GM08714 (cell line): Measurements from ENCODE around the gene OVOL3.

Experiments used
- H3K4me3 ChIP-seq: fragments of 200-500 bp; sonication (Bioruptor generic); 2 replicates; pipeline ENCODE4 v1.5.1; 2014; ENCODE audit warnings: mild to moderate bottlenecking, low read length, inconsistent platforms
- ZNF274 ChIP-seq: IDR thresholded peaks from 2 replicates; pipeline ENCODE4 v1.6.1; 2012; ENCODE audit warnings: mild to moderate bottlenecking, low read depth, low read length

OVOL3 gene

DNA sequence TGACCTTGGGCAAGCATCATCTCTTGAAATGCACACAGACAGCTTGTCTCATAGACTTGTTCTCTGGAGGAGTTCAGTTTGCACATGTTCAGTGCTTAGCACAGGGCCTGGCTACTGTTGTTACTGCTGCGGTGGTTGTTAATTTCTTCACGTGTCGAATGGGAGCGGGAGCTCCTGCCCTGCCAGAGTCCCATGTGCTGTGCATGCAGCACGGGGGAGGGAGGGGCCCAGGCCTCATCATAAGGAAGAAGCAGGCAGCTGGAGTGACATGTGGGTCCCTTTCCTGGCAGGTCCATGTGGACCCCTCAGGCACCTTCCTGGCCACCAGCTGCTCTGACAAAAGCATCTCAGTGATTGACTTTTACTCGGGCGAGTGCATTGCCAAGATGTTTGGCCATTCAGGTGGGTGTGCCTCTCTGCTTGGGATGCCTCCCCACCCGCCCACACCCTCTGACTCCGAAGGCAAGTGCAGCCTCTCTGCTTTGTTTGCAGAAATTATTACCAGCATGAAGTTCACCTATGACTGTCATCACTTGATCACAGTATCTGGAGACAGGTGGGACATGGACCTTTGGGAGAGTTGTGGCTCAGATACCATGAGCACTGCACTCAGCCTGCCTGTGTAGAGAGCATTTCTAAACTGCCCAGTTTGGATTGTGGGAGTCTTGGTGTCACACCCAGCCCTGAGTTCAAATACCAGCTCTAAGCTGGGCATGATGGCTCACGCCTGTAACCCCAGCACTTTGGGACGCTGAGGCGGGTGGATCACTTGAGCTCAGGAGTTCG is 19.8 kb upstream of the OVOL3 start:
- no peak for TF ChIP-seq ZNF274
- H3K4me3 ChIP-seq, result no peak overlapping the region

DNA sequence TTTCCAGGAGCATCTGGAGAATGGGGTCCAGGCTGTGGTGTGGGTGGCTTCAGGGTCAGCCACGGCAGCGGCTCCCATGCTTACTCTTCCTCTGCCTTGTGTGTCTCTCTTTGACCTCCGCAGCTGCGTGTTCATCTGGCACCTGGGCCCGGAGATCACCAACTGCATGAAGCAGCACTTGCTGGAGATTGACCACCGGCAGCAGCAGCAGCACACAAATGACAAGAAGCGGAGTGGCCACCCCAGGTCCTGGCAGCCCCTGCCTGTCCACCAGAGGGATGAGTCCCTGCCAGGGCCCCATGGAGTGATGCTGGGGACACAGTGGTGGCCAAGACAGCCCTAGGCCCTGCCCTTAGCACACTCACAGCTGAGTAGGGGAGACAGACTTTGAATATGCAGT is 18.4 kb upstream of the OVOL3 start:
- no peak for TF ChIP-seq ZNF274

GRCh38 chr19:36093146-36093662 is 17.7 kb upstream of the OVOL3 start:
- TF ChIP-seq ZNF274, result no peak
- H3K4me3 ChIP-seq, result no peak overlapping the region

More for the DNA sequence above, 18.4 kb upstream of the OVOL3 start:
- H3K4me3 ChIP-seq, result no peak overlapping the region

- no peak for TF ChIP-seq ZNF274
- H3K4me3 ChIP-seq, result no peak overlapping the region
Observed at GRCh38 chr19:36093687-36094086, 17.3 kb upstream of the OVOL3 start.

GRCh38 chr19:36097036-36097435 is 13.9 kb upstream of the OVOL3 start:
- TF ChIP-seq ZNF274, result no peak
- no peak overlapping the region for H3K4me3 ChIP-seq

DNA sequence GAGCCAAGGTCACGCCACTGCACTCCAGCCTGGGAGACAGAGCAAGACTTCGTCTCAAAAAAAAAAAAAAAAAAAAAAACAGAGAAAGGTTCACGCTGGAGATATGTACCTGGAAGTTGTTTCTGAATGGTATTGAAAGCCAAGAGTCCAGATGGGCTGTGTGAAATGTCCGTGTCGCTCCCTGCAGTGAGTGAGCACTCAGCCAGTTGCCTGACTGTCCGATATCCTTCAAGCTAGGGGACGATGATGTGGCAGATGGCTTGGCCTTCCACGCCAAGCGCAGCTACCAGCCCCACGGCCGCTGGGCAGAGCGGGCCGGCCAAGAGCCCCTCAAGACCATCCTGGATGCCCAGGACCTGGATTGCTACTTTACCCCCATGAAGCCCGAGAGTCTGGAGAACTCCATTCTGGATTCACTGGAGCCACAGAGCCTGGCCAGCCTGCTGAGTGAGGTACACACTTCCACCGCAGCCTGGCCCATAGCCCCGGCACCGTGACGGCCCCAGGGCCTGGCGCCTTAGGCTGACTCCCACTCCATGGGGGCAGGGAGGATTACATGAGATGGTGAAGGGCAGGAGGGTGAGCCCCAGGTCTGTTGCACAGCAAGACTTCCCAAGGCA is 11.7 kb upstream of the OVOL3 start:
- H3K4me3 ChIP-seq, result no peak overlapping the region
- no peak for TF ChIP-seq ZNF274

GRCh38 chr19:36100476-36100875 is 10.5 kb upstream of the OVOL3 start:
- TF ChIP-seq ZNF274, result no peak
- H3K4me3 ChIP-seq, result no peak overlapping the region

DNA sequence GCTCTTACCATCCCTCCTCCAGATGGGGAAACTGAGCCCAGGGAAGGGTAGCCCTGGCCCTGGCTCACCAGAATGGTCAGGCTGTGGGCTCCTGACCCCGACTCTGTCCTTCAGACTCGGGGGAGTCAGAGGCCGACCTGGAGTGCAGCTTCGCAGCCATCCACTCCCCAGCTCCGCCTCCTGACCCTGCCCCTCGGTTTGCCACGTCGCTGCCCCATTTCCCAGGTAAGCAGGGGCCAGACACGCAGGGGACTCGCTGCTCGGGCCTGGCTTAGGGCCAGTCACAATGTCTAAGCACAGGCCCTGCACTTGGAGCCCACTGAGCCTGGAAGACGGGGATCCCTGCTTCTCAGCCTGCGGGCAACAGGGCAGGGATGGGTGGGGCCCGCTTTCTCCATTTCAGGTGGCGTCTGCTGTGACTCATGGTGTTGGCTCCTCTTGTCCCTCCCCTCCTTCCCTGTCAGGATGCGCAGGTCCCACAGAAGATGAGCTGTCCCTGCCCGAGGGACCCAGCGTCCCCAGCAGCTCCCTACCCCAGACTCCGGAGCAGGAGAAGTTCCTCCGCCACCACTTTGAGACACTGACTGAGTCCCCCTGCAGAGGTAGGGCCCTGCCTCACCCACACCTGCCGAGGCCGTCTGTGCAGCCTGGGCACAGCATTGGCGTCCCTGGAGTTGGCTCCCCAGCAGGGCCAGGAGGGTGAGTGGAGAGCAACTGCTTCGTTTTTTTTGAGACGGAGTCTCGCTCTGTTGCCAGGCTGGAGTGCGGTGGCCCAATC is 9.2 kb upstream of the OVOL3 start:
- H3K4me3 ChIP-seq, result no peak overlapping the region
- TF ChIP-seq ZNF274, result no peak

GRCh38 chr19:36103040-36103626 is 7.8 kb upstream of the OVOL3 start:
- no peak overlapping the region for H3K4me3 ChIP-seq
- no peak for TF ChIP-seq ZNF274

DNA sequence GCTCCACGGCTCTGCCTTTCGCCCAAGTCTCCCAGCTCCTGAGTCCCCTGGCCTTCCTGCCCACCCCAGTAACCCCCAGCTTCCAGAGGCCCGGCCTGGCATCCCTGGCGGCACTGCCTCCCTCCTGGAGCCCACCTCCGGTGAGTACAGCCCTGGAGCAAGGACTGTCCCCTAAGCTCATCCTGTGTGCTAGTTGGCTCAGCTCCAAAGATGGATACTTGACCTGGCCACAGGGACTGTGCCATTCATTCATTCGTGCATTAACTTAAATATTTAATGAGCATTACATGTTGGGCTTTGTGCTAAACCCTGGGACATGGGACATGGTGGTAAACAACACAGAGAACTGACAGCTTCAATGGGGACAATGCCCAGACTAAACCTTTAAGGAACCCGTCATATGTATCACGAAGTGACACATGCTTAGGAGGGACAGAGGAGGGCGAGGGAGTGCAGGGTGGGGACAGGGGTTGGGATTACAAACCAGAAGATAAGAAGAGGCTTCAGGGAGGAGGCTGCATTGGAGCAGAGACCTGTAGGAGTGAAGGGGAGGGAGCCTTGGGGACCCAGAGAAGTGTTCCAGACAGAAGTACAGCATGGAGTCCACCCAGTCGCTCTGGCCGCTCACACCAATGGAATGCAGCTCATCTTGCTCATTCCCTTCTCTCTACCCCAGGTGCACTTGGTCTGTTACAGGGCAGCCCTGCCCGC is 6.9 kb upstream of the OVOL3 start:
- H3K4me3 ChIP-seq, result no peak overlapping the region
- TF ChIP-seq ZNF274, result no peak

- no peak for TF ChIP-seq ZNF274
- no peak overlapping the region for H3K4me3 ChIP-seq
Observed at GRCh38 chr19:36106441-36106840, 4.5 kb upstream of the OVOL3 start.

- no peak for TF ChIP-seq ZNF274
- no peak overlapping the region for H3K4me3 ChIP-seq
Observed at GRCh38 chr19:36106991-36107390, 4.0 kb upstream of the OVOL3 start.

- TF ChIP-seq ZNF274, result no peak
- no peak overlapping the region for H3K4me3 ChIP-seq
Observed at GRCh38 chr19:36108684-36109083, 2.3 kb upstream of the OVOL3 start.

DNA sequence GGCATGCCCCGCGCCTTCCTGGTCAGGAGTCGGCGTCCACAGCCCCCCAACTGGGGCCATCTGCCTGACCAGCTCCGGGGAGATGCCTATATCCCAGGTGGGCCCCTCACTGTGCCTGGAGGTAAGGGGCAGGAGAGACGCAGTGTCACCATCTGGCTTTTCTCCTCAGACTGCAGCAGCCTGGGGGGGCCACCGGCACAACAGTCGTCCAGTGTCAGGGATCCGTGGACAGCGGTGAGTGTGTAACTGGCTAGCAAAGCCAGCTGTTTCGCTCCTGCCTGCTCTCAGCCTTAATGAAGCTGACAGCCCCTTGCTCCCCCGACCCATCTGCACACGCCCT is 227 bp downstream of the OVOL3 start:
- TF ChIP-seq ZNF274, result no peak
- H3K4me3 ChIP-seq, result no peak overlapping the region
